CD4-positive, alpha-beta memory T cell (primary cell): ENCODE data around the gene ADAM10. TPM values are rescaled to one million over a fixed set of nuclear protein-coding genes. Genes with fewer than 3 reads are reported as not detected.

Source experiments
- CTCF ChIA-PET: fragments of 350-600 bp; sonication (Branson Sonifier 250); formaldehyde crosslinking; loops from one replicate; lab custom pipeline; 2021; ENCODE audit warnings: inconsistent platforms; ENCODE audit not compliant: partially characterized antibody; lab: Charles Lee
- POLR2A ChIA-PET: fragments of 350-600 bp; sonication (Branson Sonifier 250); formaldehyde crosslinking; loops from one replicate; lab custom pipeline; 2021; ENCODE audit not compliant: partially characterized antibody; lab: Charles Lee
- DNase-seq, 5 donors: peaks; one replicate each; pipeline versions ENCODE4 v3.0.0 to v3.0.0-alpha.2; 2020 to 2022; ENCODE audit warnings: mixed read lengths in 1 of 5
- H3K27ac ChIP-seq: one replicate; pipeline ENCODE4 v1.7.0; 2013; ENCODE audit warnings: low read depth, low read length
- H3K27me3 ChIP-seq: 2 replicates; pipeline ENCODE4 v1.7.0; 2013; ENCODE audit warnings: mild to moderate bottlenecking, low read length, moderate library complexity; ENCODE audit not compliant: insufficient read depth
- H3K36me3 ChIP-seq: 2 replicates; pipeline ENCODE4 v1.7.0; 2013; ENCODE audit warnings: mild to moderate bottlenecking, low read length, moderate library complexity; ENCODE audit not compliant: insufficient read depth
- H3K4me1 ChIP-seq: 2 replicates; pipeline ENCODE4 v1.7.0; 2013; ENCODE audit warnings: mild to moderate bottlenecking, low read length, moderate library complexity; ENCODE audit not compliant: insufficient read depth
- H3K4me3 ChIP-seq, 2 donors: one replicate each; pipeline ENCODE4 v1.7.0; 2013; ENCODE audit warnings: low read length in 2 of 2, mild to moderate bottlenecking in 1 of 2
- H3K9me3 ChIP-seq, 2 donors: one replicate each; pipeline ENCODE4 v1.7.0; 2013; ENCODE audit warnings: low read length in 2 of 2, control low read depth in 1 of 2; ENCODE audit not compliant: control insufficient read depth in 1 of 2
- H3K27ac Mint-ChIP-seq, 7 donors: one replicate each; pipeline ENCODE4 v1.8.0; 2020 to 2021; ENCODE audit warnings: mixed read lengths in 7 of 7, mild to moderate bottlenecking in 6 of 7, inconsistent platforms in 3 of 7, moderate library complexity in 3 of 7
- H3K27me3 Mint-ChIP-seq, 2 donors: one replicate each; pipeline ENCODE4 v1.8.0; 2020 to 2021; ENCODE audit warnings: mixed read lengths in 2 of 2
- H3K36me3 Mint-ChIP-seq, 2 donors: one replicate each; pipeline ENCODE4 v1.8.0; 2020 to 2021; ENCODE audit warnings: mixed read lengths in 2 of 2, inconsistent platforms in 1 of 2, mild to moderate bottlenecking in 1 of 2
- H3K4me1 Mint-ChIP-seq, 4 donors: one replicate each; pipeline ENCODE4 v1.8.0; 2020 to 2021; ENCODE audit warnings: mixed read lengths in 4 of 4, mild to moderate bottlenecking in 1 of 4
- H3K4me3 Mint-ChIP-seq, 8 donors: one replicate each; pipeline ENCODE4 v1.8.0; 2020 to 2021; ENCODE audit warnings: mixed read lengths in 8 of 8, mild to moderate bottlenecking in 7 of 8, moderate library complexity in 6 of 8, inconsistent platforms in 3 of 8
- H3K9me3 Mint-ChIP-seq, 8 donors: one replicate each; pipeline ENCODE4 v1.8.0; 2020 to 2021; ENCODE audit warnings: mixed read lengths in 8 of 8, mild to moderate bottlenecking in 5 of 8, inconsistent platforms in 3 of 8, moderate library complexity in 1 of 8
- intact Hi-C: fragments of 100-400 bp; cut with micrococcal nuclease; formaldehyde crosslinking; loops from one replicate; pipeline ENCODE4 v1.15.1; 2023
- polyA plus RNA-seq, 2 donors: library from polyadenylated mRNA; unstranded; fragments of 300-500 nt; fragmentation: Illumina TruSeq; gene quantifications; one replicate each; pipeline ENCODE4 v1.2.3, GENCODE V29; 2021
- total RNA-seq, 2 experiments: library from RNA; stranded (reverse); gene quantifications; one replicate each; pipeline ENCODE4 v1.2.3, GENCODE V29; 2021

Gene ADAM10
- total and polyA plus RNA-seq, 4 experiments from 2014 or later, result 129 to 258 (median 135) TPM

DNA sequence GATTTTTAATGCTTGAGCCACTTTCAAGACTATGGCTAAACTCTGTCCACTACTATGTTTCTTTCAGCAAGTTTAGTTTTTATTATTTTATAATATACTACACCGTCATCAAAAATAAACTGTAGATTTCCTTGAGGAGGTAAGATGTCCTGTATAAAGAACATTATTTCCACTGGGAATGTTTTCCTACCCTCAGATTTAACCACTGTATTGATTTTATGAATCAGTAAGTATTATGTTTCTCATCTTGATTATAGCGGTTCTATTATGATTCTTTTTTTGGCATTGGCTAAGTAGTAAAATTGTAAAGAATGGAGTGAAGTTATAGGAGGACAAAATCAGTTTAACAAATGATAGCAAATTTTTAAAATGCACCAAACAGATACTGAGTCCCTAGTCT is 44.4 kb downstream of the ADAM10 start:
- H3K9me3 ChIP-seq, result no peaks in the 10 kb centered on the region
- H3K27me3 ChIP-seq, result no peaks in the 10 kb centered on the region
- H3K36me3 Mint-ChIP-seq, result peaks cover 49 to 61% of the 10 kb centered on the region in 2 donors
- H3K9me3 Mint-ChIP-seq, result peaks cover 2 to 7% (median 5%) of the 10 kb centered on the region in 8 donors
- H3K27ac ChIP-seq, result no peak overlapping the region
- ChIA-PET POLR2A (no interaction called here), CTCF (interaction anchor here (0.6 kb wide), 1 partner anchor 20 kb away, joined by 3 read pairs; no protein-coding TSS in a partner anchor)
- H3K4me3 Mint-ChIP-seq, result no peak overlapping the region
- peaks cover 1% of the 10 kb centered on the region for H3K4me1 ChIP-seq
- intact Hi-C loops, result no loop called here
- peak overlapping the region in 1 of 7 donors; percentile 5 for H3K27ac Mint-ChIP-seq
- no peak for DNase-seq
- no peaks in the 10 kb centered on the region for H3K36me3 ChIP-seq
- H3K4me3 ChIP-seq, result no peak overlapping the region
- H3K27me3 Mint-ChIP-seq, result no peaks in the 10 kb centered on the region
- H3K4me1 Mint-ChIP-seq, result peaks cover 31 to 69% (median 44%) of the 10 kb centered on the region in 4 donors

DNA sequence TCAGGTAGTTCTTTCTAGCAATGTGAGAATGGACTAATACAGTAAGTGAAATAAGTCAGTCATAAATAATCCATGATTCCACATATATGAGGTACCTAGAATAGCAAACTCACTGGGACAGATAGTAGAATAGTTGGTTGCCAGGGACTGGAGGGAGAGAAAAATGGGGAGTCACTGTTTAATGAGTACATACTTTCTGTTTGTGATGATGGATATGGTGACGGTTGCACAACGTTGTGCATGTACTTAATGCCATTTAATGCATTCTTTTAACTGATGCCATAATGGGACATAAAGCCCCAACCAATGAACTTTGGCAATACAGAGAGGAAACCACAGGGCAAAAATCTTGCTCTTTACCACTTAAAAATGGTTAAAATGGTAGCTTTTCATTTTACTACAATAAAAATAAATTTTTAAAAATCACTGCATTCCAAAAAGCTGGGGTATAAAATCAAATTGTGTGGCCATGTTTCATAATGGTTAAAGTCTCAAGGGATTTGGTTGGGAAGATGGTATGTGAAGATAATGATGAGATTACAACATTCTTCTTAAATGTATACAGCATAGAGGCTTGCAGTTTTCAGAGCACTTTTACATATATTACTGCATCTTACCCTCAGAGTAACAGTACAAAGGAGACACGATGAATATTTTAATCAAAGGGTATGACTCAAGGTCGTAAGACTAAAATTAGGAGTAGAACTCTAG is 45.2 kb downstream of the ADAM10 start:
- Mint-ChIP-seq H3K27me3 (no peaks in the 10 kb centered on the region), H3K9me3 (peaks cover 3 to 14% (median 10%) of the 10 kb centered on the region in 8 donors), H3K36me3 (peaks cover 56 to 68% of the 10 kb centered on the region in 2 donors), H3K4me1 (peaks cover 33 to 70% (median 46%) of the 10 kb centered on the region in 4 donors), H3K27ac (peak overlapping the region in 1 of 7 donors; percentile 19), H3K4me3 (peak overlapping the region in 1 of 8 donors; percentile 23)
- H3K4me3 ChIP-seq, result no peak overlapping the region
- no peaks in the 10 kb centered on the region for H3K27me3 ChIP-seq
- intact Hi-C loops, result no loop called here
- ChIA-PET POLR2A (interaction anchor here (0.5 kb wide), 1 partner anchor 76 kb away, joined by 3 read pairs; no protein-coding TSS in a partner anchor), CTCF (no interaction called here)
- H3K9me3 ChIP-seq, result no peaks in the 10 kb centered on the region
- H3K4me1 ChIP-seq, result peaks cover 9% of the 10 kb centered on the region
- no peak for DNase-seq
- no peak overlapping the region for H3K27ac ChIP-seq
- H3K36me3 ChIP-seq, result no peaks in the 10 kb centered on the region

DNA sequence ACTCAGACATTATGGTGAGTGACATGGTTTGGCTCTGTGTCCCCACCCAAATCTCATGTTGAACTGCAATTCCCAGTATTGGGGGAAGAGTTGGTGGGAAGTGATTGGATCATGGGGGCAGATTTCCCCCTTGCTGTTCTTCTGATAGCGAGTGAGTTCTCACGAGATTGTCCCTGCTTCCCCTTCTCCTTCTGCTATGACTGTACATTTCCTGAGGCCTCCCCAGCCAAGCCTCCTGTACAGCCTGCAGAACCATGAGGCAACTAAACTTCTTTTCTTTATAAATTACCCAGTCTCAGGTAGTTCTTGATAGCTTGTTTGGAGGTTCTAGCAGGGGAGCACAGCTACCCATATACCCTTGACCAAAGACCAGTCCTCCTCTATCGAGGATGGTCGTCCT is 45.9 kb downstream of the ADAM10 start:
- intact Hi-C loops, result no loop called here
- Histone ChIP-seq H3K4me1 (peaks cover 15% of the 10 kb centered on the region), H3K27me3 (no peaks in the 10 kb centered on the region), H3K27ac (no peak overlapping the region), H3K9me3 (no peaks in the 10 kb centered on the region), H3K4me3 (no peak overlapping the region), H3K36me3 (no peaks in the 10 kb centered on the region)
- Mint-ChIP-seq H3K27me3 (no peaks in the 10 kb centered on the region), H3K36me3 (peaks cover 58 to 73% of the 10 kb centered on the region in 2 donors), H3K27ac (peak overlapping the region in 2 of 7 donors; percentile 42 to 49), H3K4me3 (peak overlapping the region in 2 of 8 donors; percentile 23 to 24), H3K9me3 (peaks cover 8 to 21% (median 16%) of the 10 kb centered on the region in 8 donors), H3K4me1 (peaks cover 35 to 75% (median 48%) of the 10 kb centered on the region in 4 donors)
- ChIA-PET POLR2A (no interaction called here), CTCF (no interaction called here)
- no peak for DNase-seq

DNA sequence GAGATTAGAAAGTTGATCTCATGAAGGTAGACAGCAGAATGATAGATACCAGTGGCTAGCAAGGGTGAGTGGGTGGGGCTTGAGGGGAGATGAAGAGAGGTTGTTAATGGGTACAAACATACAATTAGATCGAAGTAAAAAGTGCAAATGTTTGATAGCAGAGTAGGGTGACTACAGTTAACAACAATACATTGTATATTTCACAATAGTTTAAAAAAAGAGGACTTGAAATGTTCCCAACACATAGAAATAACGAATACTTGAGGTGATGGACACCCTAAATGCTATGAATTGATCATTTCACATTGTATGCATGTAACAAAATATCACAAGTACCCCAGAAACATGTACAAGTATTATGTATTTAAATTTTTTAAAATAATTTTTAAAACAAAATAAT is 47.3 kb downstream of the ADAM10 start:
- peak overlapping the region in 3 of 7 donors; percentile 7 to 64 (median 58) for H3K27ac Mint-ChIP-seq
- H3K9me3 Mint-ChIP-seq, result peaks cover 8 to 23% (median 16%) of the 10 kb centered on the region in 8 donors
- H3K36me3 Mint-ChIP-seq, result peaks cover 59 to 73% of the 10 kb centered on the region in 2 donors
- H3K4me3 Mint-ChIP-seq, result no peak overlapping the region
- Histone ChIP-seq H3K27me3 (no peaks in the 10 kb centered on the region), H3K4me1 (peaks cover 23% of the 10 kb centered on the region), H3K36me3 (no peaks in the 10 kb centered on the region), H3K9me3 (no peaks in the 10 kb centered on the region), H3K4me3 (no peak overlapping the region), H3K27ac (no peak overlapping the region)
- ChIA-PET POLR2A (no interaction called here), CTCF (no interaction called here)
- H3K4me1 Mint-ChIP-seq, result peaks cover 34 to 71% (median 49%) of the 10 kb centered on the region in 4 donors
- no peak for DNase-seq
- no peaks in the 10 kb centered on the region for H3K27me3 Mint-ChIP-seq
- intact Hi-C loops, result no loop called here

DNA sequence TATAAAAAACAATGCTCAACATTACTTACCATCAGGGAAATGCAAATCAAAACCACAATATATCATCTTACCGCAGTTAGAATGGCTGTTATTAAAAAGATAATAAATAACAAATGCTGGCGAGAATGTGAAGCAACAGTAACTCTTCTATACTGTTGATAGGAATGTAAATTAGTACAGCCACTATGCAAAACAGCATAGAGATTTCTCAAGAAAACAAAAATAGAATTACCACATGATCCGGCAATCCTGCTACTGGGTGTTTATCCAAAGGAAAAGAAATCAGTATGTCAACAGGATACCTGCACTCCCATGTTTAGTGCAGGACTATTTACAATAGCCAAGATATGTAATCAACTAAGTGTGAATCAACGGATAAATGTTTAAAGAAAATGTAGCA is 48.1 kb downstream of the ADAM10 start:
- peak overlapping the region in 1 of 8 donors; percentile 19 for H3K4me3 Mint-ChIP-seq

DNA sequence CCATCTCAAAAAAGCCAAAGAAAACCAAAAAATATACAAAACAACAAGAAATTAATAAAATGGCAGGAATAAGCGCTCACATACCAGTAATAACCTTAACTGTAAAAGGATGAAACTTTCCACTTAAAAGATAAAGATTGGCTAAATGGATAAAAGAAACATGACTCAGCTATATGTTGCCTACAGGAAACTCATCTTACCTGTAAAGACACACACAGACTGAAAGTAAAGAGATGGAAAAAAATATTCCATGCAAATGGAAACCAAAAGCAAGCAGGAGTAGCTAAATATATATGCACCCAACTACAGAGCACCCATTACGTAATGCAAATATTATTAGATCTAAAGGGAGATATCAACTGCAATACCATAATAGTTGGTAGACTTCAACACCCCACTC is 49.7 kb downstream of the ADAM10 start:
- no peaks in the 10 kb centered on the region for H3K27me3 ChIP-seq
- Mint-ChIP-seq H3K27ac (peak overlapping the region in 3 of 7 donors; percentile 1 to 58 (median 31)), H3K4me1 (peaks cover 43 to 79% (median 57%) of the 10 kb centered on the region in 4 donors), H3K9me3 (peaks cover 8 to 23% (median 16%) of the 10 kb centered on the region in 8 donors), H3K4me3 (peak overlapping the region in 4 of 8 donors; percentile 36 to 84 (median 52)), H3K36me3 (peaks cover 53 to 61% of the 10 kb centered on the region in 2 donors), H3K27me3 (no peaks in the 10 kb centered on the region)
- H3K36me3 ChIP-seq, result no peaks in the 10 kb centered on the region
- peaks cover 24% of the 10 kb centered on the region for H3K4me1 ChIP-seq
- H3K4me3 ChIP-seq, result no peak overlapping the region
- DNase-seq, result no peak
- no peak overlapping the region for H3K27ac ChIP-seq
- ChIA-PET CTCF (no interaction called here), POLR2A (interaction anchor here (0.6 kb wide), 1 partner anchor 923 kb away, joined by 3 read pairs; no protein-coding TSS in a partner anchor)
- intact Hi-C loops, result no loop called here
- no peaks in the 10 kb centered on the region for H3K9me3 ChIP-seq

More for the DNA sequence above, 48.1 kb downstream of the ADAM10 start:
- Mint-ChIP-seq H3K4me1 (peaks cover 39 to 74% (median 53%) of the 10 kb centered on the region in 4 donors), H3K9me3 (peaks cover 8 to 23% (median 16%) of the 10 kb centered on the region in 8 donors), H3K27ac (no peak overlapping the region), H3K36me3 (peaks cover 60 to 70% of the 10 kb centered on the region in 2 donors), H3K27me3 (no peaks in the 10 kb centered on the region)
- Histone ChIP-seq H3K9me3 (no peaks in the 10 kb centered on the region), H3K4me1 (peaks cover 24% of the 10 kb centered on the region), H3K27me3 (no peaks in the 10 kb centered on the region), H3K36me3 (no peaks in the 10 kb centered on the region), H3K4me3 (no peak overlapping the region), H3K27ac (no peak overlapping the region)
- POLR2A ChIA-PET, result no interaction called here
- CTCF ChIA-PET, result no interaction called here
- intact Hi-C loops, result no loop called here
- DNase-seq, result no peak

DNA sequence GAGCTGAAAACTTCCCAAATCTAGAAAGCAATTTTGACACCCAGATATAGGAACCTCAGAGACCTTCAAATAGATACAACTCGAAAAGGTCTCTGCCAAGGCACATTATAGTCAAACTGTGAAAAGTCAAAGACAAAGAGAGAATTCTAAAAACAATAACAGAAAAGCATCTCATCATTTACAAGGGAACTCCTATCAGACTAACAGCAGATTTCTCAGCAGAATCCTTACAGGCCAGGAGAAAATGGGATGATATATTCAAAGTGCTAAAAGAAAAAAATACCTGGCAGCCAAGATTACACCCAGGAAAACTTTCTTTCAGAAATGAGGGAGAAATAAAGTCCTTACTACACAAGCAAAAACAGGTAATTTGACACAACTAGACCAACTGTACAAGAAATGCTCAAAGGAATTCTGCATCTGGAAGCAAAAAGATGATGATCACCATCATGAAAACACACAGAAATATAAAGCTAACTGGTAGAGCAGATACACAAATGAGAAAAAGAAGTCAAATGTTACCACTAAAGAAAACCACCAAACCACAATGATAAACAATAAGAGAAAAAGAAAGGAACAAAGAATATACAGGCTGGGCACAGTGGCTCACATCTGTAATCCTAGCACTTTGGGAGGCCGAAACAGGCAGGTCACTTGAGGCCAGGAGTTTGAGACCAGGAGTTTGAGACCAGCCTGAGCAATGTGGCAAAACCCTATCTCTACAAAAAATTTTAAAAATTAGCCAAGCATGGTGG is 50.4 kb downstream of the ADAM10 start:
- peaks cover 44 to 78% (median 56%) of the 10 kb centered on the region in 4 donors for H3K4me1 Mint-ChIP-seq
- peak overlapping the region in 6 of 8 donors; percentile 49 to 84 (median 58) for H3K4me3 Mint-ChIP-seq
- H3K4me3 ChIP-seq, result no peak overlapping the region
- H3K9me3 ChIP-seq, result no peaks in the 10 kb centered on the region
- intact Hi-C loops, result no loop called here
- CTCF ChIA-PET, result no interaction called here
- DNase-seq, result peak in 1 of 5 donors; percentile 10
- H3K27ac ChIP-seq, result no peak overlapping the region
- POLR2A ChIA-PET, result interaction anchor here (1.0 kb wide), 1 partner anchor 51 kb away, joined by 3 read pairs; the partner anchor contains the start of gene ADAM10
- H3K27ac Mint-ChIP-seq, result peak overlapping the region in 6 of 7 donors; percentile 1 to 68 (median 51)
- H3K4me1 ChIP-seq, result peaks cover 24% of the 10 kb centered on the region
- no peaks in the 10 kb centered on the region for H3K27me3 ChIP-seq
- no peaks in the 10 kb centered on the region for H3K27me3 Mint-ChIP-seq
- no peaks in the 10 kb centered on the region for H3K36me3 ChIP-seq
- peaks cover 51 to 54% of the 10 kb centered on the region in 2 donors for H3K36me3 Mint-ChIP-seq
- peaks cover 7 to 23% (median 16%) of the 10 kb centered on the region in 8 donors for H3K9me3 Mint-ChIP-seq
